Smooth muscle cell (in vitro differentiated cells): ENCODE measurements around the gene PFKFB1. TPM values are rescaled to one million over a fixed set of nuclear protein-coding genes. Genes with fewer than 3 reads are reported as not detected.
"Not testable (repeated sequence)": the region's sequence is repeated elsewhere in the genome, so short reads cannot be mapped to it uniquely, and the experiment has no call there.

Source experiments
- DNase-seq: peaks from one replicate; lab custom pipeline; 2025; ENCODE audit not compliant: unreplicated experiment; lab: John Stamatoyannopoulos, UW
- H2AFZ ChIP-seq: fragments of 200-600 bp; sonication (generic); 2 replicates; pipeline ENCODE4 v1.6.0; 2016; ENCODE audit warnings: antibody characterized with exemption, low read depth, mild to moderate bottlenecking
- H3F3A ChIP-seq: fragments of 200-600 bp; sonication (generic); 2 replicates; pipeline ENCODE4 v1.6.0; 2017; ENCODE audit warnings: antibody characterized with exemption, low read depth
- H3K27ac ChIP-seq: fragments of 200-600 bp; sonication (generic); 2 replicates; pipeline ENCODE4 v1.5.1; 2016; ENCODE audit warnings: low read depth, mild to moderate bottlenecking
- H3K27me3 ChIP-seq: fragments of 200-600 bp; sonication (generic); 2 replicates; pipeline ENCODE4 v1.6.1; 2016; ENCODE audit warnings: low read depth, mild to moderate bottlenecking
- H3K36me3 ChIP-seq: fragments of 200-600 bp; sonication (generic); 2 replicates; pipeline ENCODE4 v1.5.1; 2016; ENCODE audit warnings: low read depth
- H3K4me1 ChIP-seq: fragments of 200-600 bp; sonication (generic); 2 replicates; pipeline ENCODE4 v1.5.1; 2016; ENCODE audit warnings: low read depth
- H3K4me2 ChIP-seq: fragments of 200-600 bp; sonication (generic); 2 replicates; pipeline ENCODE4 v1.6.0; 2016; ENCODE audit warnings: mild to moderate bottlenecking
- H3K4me3 ChIP-seq: fragments of 200-600 bp; sonication (generic); 2 replicates; pipeline ENCODE4 v1.5.1; 2016; ENCODE audit warnings: mild to moderate bottlenecking
- H3K79me2 ChIP-seq: fragments of 200-600 bp; sonication (generic); 2 replicates; pipeline ENCODE4 v1.6.0; 2016; ENCODE audit warnings: low read depth, mild to moderate bottlenecking
- H3K9ac ChIP-seq: fragments of 200-600 bp; sonication (generic); 2 replicates; pipeline ENCODE4 v1.6.0; 2016; ENCODE audit warnings: low read depth
- H3K9me3 ChIP-seq: fragments of 200-600 bp; sonication (generic); replicated peaks from 2 replicates; pipeline ENCODE4 v1.5.1; 2016; ENCODE audit warnings: low read depth
- H4K20me1 ChIP-seq: fragments of 200-600 bp; sonication (generic); 2 replicates; pipeline ENCODE4 v1.6.0; 2016; ENCODE audit warnings: low read depth
- CTCF ChIP-seq: fragments of 200-600 bp; sonication (generic); IDR thresholded peaks from 2 replicates; pipeline ENCODE4 v1.5.1; 2017; ENCODE audit warnings: borderline replicate concordance, mild to moderate bottlenecking, antibody characterized with exemption; ENCODE audit not compliant: insufficient read depth, poor library complexity, severe bottlenecking
- WGBS: methylation state at CpG from one replicate; pipeline ENCODE4 v1.1.7; 2016; ENCODE audit warnings: low lambda C conversion rate; 5-methylcytosine and 5-hydroxymethylcytosine counted together
- polyA plus RNA-seq: library from polyadenylated mRNA; unstranded; fragments of >200 nt; fragmentation: Nextera tagmentation; extraction: Ambion mirVana; gene quantifications from 2 replicates; pipeline ENCODE4 v1.2.1, GENCODE V29; 2016
- total RNA-seq: library from RNA; depleted of rRNA; stranded (reverse); fragments of >200 nt; gene quantifications from 2 replicates; pipeline ENCODE4 v1.2.3, GENCODE V29; 2014

Gene PFKFB1
- total and polyA plus RNA-seq, 2 experiments from 2014 or later, result 0.42 TPM; not detected in 1

GRCh38 chrX:54992911-54993622 lies 921 bp downstream of the PFKFB1 start:
- H3K4me2 ChIP-seq, result no peak overlapping the region
- H3K36me3 ChIP-seq, result no peaks in the 10 kb centered on the region
- H3K27ac ChIP-seq, result no peak overlapping the region
- H3K9ac ChIP-seq, result no peak overlapping the region
- TF ChIP-seq CTCF, result no peak
- H3K9me3 ChIP-seq, result peaks cover 2% of the 10 kb centered on the region
- H3K79me2 ChIP-seq, result no peaks in the 10 kb centered on the region
- H4K20me1 ChIP-seq, result no peaks in the 10 kb centered on the region
- no peak overlapping the region for H2AFZ ChIP-seq
- H3F3A ChIP-seq, result no peaks in the 10 kb centered on the region
- no peak for DNase-seq
- no peak overlapping the region for H3K4me3 ChIP-seq
- H3K4me1 ChIP-seq, result no peaks in the 10 kb centered on the region
- H3K27me3 ChIP-seq, result no peaks in the 10 kb centered on the region
- WGBS, result 85% methylated on average over 1 of the region's 1 CpG

- 95% methylated on average over 2 of the region's 2 CpGs for WGBS
- H3K9ac ChIP-seq, result no peak overlapping the region
- H3K27ac ChIP-seq, result no peak overlapping the region
- H3K4me1 ChIP-seq, result no peaks in the 10 kb centered on the region
- no peak overlapping the region for H3K4me3 ChIP-seq
- H3K27me3 ChIP-seq, result no peaks in the 10 kb centered on the region
- peaks cover 4% of the 10 kb centered on the region for H3K9me3 ChIP-seq
- H4K20me1 ChIP-seq, result no peaks in the 10 kb centered on the region
- H3F3A ChIP-seq, result no peaks in the 10 kb centered on the region
- no peak for DNase-seq
- H3K36me3 ChIP-seq, result no peaks in the 10 kb centered on the region
- H2AFZ ChIP-seq, result no peak overlapping the region
- no peak for TF ChIP-seq CTCF
- H3K79me2 ChIP-seq, result no peaks in the 10 kb centered on the region
- H3K4me2 ChIP-seq, result no peak overlapping the region
Measured at GRCh38 chrX:54991706-54992105, 2.3 kb downstream of the PFKFB1 start.

DNA sequence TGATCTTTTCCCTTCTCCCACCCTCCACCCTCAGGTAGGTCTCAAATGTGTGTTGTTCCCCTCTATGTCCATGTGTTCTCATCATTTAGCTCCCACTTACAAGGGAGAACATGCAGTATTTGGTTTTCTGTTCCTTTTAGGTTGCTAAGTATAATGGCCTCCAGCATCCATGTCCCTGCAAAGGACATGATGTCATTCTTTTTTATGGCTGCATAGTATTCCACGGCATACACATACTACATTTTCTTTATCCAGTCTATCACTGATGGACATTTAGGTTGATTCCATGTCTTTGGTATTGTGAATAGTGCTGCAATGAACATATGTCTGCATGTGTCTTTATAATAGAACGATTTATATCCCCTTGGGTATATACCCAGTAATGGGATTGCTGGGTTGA lies 10.7 kb downstream of the PFKFB1 start:
- not testable (repeated sequence) for DNase-seq, H3K27me3 ChIP-seq, H3K79me2 ChIP-seq, H3K4me3 ChIP-seq, H2AFZ ChIP-seq, H4K20me1 ChIP-seq, H3F3A ChIP-seq, H3K4me1 ChIP-seq, H3K36me3 ChIP-seq, H3K9me3 ChIP-seq, H3K27ac ChIP-seq, H3K9ac ChIP-seq, H3K4me2 ChIP-seq
- 87% methylated on average over 2 of the region's 2 CpGs for WGBS

DNA sequence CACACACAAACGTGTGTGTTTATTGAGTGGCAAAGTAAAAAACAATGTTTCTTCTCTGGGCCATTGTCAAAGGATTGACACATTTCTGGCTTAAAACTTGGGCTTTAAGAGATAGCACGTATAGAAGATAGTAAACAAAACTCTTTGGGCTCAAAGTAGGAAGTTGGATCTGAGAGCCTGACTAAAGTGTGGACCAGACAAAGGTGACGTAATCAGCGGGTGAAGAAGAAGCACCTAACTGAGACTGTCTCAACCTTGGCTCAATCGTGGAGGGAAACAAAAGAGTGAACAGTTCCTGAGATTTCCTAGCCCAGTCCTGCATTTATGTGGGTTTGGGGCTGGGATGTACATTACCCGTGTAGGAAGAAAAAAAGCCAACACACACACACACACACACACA lies 13.7 kb downstream of the PFKFB1 start:
- no peaks in the 10 kb centered on the region for H3K4me1 ChIP-seq
- H2AFZ ChIP-seq, result no peak overlapping the region
- H3K27ac ChIP-seq, result no peak overlapping the region
- H3K9ac ChIP-seq, result no peak overlapping the region
- H3K9me3 ChIP-seq, result no peaks in the 10 kb centered on the region
- H3F3A ChIP-seq, result no peaks in the 10 kb centered on the region
- H3K4me2 ChIP-seq, result no peak overlapping the region
- WGBS, result 71% methylated on average over 6 of the region's 6 CpGs
- no peaks in the 10 kb centered on the region for H3K27me3 ChIP-seq
- no peak overlapping the region for H3K4me3 ChIP-seq
- H4K20me1 ChIP-seq, result no peaks in the 10 kb centered on the region
- TF ChIP-seq CTCF, result no peak
- no peaks in the 10 kb centered on the region for H3K79me2 ChIP-seq
- DNase-seq, result no peak
- H3K36me3 ChIP-seq, result no peaks in the 10 kb centered on the region
